HPDE6-E6E7 (cell line): ENCODE results near the gene ITCH.
"Not testable (repeated sequence)": the region's sequence is repeated elsewhere in the genome, so short reads cannot be mapped to it uniquely, and the experiment has no call there.

ENCODE experiments used
- DNase-seq: peaks from one replicate; pipeline ENCODE4 v3.0.0; 2011; ENCODE audit warnings: missing footprints; ENCODE audit errors: extremely low spot score

The ITCH gene

GRCh38 chr20:34507702-34508413 is 144.8 kb downstream of the ITCH start:
- no peak for DNase-seq

GRCh38 chr20:34510575-34510974 is 147.5 kb downstream of the ITCH start:
- no peak for DNase-seq

- DNase-seq, result no peak
Measured at GRCh38 chr20:34511891-34512265, 148.8 kb downstream of the ITCH start.

- DNase-seq, result no peak
Measured at GRCh38 chr20:34512266-34512954, 149.3 kb downstream of the ITCH start.

GRCh38 chr20:34512955-34513419 is 149.9 kb downstream of the ITCH start:
- no peak for DNase-seq

GRCh38 chr20:34514034-34514433 is 151.0 kb downstream of the ITCH start:
- DNase-seq, result not testable (repeated sequence)

GRCh38 chr20:34514897-34515483 is 151.9 kb downstream of the ITCH start:
- no peak for DNase-seq

- DNase-seq, result peak; percentile 95
Measured at GRCh38 chr20:34515484-34516246, 152.6 kb downstream of the ITCH start.

- DNase-seq, result peak; percentile 98
Measured at GRCh38 chr20:34516247-34517113, 153.4 kb downstream of the ITCH start, which contains the start of gene DYNLRB1. TSS of gene DYNLRB1 (plus strand) at chr20:34516422. CDS start at chr20:34516459, 37 bp downstream.

GRCh38 chr20:34517114-34517505 is 154.0 kb downstream of the ITCH start:
- DNase-seq, result no peak

- not testable (repeated sequence) for DNase-seq
Measured at GRCh38 chr20:34518863-34519262, 155.8 kb downstream of the ITCH start.

- not testable (repeated sequence) for DNase-seq
Measured at GRCh38 chr20:34519841-34520240, 156.8 kb downstream of the ITCH start.

- peak; percentile 55 for DNase-seq
Measured at GRCh38 chr20:34522969-34523871, 160.1 kb downstream of the ITCH start.

GRCh38 chr20:34524426-34524825 is 161.4 kb downstream of the ITCH start:
- DNase-seq, result no peak

- DNase-seq, result no peak
Measured at GRCh38 chr20:34525342-34525708, 162.3 kb downstream of the ITCH start.

GRCh38 chr20:34525709-34526416 is 162.8 kb downstream of the ITCH start:
- DNase-seq, result peak; percentile 100

GRCh38 chr20:34526466-34526865 is 163.4 kb downstream of the ITCH start:
- no peak for DNase-seq

GRCh38 chr20:34527016-34527415 is 163.9 kb downstream of the ITCH start:
- DNase-seq, result no peak

- DNase-seq, result no peak
Measured at GRCh38 chr20:34528921-34529297, 165.8 kb downstream of the ITCH start.
